A549 treated with DMSO at 1 μM for 4 hours (cell line): Measurements from ENCODE around the gene HIKESHI. TPM values are rescaled to one million over a fixed set of nuclear protein-coding genes. Genes with fewer than 3 reads are reported as not detected.

ENCODE experiments used
- total RNA-seq: library from RNA; stranded (reverse); fragments of 200-300 nt; extraction: Qiagen RNA extraction; gene quantifications from 5 replicates; pipeline ENCODE4 v1.2.3, GENCODE V29; 2022; ENCODE audit warnings: low read depth

HIKESHI gene, protein sequence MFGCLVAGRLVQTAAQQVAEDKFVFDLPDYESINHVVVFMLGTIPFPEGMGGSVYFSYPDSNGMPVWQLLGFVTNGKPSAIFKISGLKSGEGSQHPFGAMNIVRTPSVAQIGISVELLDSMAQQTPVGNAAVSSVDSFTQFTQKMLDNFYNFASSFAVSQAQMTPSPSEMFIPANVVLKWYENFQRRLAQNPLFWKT
- total RNA-seq, result 35.5 to 42.4 TPM (median 39.0 TPM) in 5 replicates

DNA sequence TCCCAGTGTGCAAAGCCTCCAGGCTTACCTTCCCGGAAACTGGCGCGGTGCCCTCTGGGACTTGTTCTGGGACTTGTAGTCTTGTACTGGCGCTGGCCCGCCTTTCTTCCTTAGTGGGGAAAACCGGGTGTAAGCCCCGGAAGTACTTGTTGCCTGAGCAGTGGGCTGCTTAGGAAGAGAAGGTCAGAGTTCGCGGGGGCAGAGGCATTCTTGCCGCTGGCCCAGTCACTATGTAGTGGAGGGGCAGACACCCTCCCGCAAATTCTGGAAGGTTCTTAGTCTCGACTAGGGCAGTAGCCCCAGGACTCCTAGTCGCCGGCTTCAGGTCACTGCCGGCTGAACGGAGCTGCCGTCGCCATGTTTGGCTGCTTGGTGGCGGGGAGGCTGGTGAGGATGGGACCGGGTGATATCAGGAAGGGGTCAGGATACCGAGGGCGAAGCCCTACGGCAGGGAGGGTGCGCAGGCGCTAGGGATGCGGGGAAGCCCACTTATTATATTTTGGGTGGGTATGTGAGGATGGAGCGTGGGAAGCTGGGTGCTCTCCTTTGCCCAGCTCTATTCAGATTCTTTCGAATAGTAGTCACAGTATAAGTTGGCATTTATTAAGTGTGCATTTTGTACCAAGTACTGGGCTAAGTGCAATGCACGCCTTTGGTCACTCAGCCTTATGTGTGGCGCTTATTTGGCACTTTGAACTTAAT lies at the start of gene HIKESHI:
Gene HIKESHI (plus strand): TSS at position 149 of the 702 bp plus-strand sequence. CDS start 209 bp downstream, at position 358.

DNA sequence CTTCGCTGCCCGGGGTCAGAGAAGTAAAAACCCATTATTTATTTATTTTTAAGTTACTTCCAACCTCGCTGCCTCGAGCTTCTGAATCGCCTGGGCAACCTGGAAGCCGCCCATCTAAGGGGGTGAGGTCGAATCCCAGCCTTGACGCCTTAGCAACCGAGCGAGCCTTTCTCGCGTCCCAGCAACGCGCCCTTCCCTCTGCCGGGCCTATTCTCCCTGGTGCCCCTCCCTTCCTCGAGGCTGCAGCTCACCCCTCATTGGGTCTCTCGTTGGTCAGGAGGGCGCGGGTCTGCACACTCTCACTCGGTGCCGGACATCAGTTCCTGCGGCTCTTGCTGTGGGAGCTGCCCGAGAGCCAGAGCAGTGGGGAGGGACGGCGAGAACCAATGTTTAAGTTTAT lies 72.5 kb downstream of the HIKESHI start, which contains the start of gene CCDC81:
Gene CCDC81 (plus strand): TSS at position 302 of the 400 bp plus-strand sequence. CDS start 277 bp downstream, outside the sequence.

Other genes with a start within 250 kb of the HIKESHI start
- gene PICALM, start 233.2 kb upstream of the HIKESHI start, total RNA-seq, result 84.6 to 110 TPM (median 101 TPM) in 5 replicates
- gene EED, start 57.5 kb upstream of the HIKESHI start, total RNA-seq, result 26.5 to 32.2 TPM (median 28.4 TPM) in 5 replicates
- gene CCDC81, start 72.6 kb downstream of the HIKESHI start, total RNA-seq, result 0.31 to 0.71 TPM (median 0.35 TPM) in 4 of 5 replicates, not detected in the other